K562 (cell line): ENCODE measurements around the gene MYBL2. TPM values are rescaled to one million over a fixed set of nuclear protein-coding genes. Genes with fewer than 3 reads are reported as not detected.

ENCODE experiments used
- ATAC-seq: fragments of 200-7000 bp; cut with Tn5 transposase; 3 replicates; pipeline ENCODE4 v1.9.1; 2020; ENCODE audit warnings: moderate library complexity
- BruUV-seq: library from RNA; stranded (reverse); fragments of 400-500 nt; replicated peaks from 2 replicates; lab custom pipeline; 2021; lab: Mats Ljungman, UMichigan
- CTCF ChIA-PET: fragments of 300-600 bp; formaldehyde crosslinking; extraction: SDS; loops from one replicate; lab custom pipeline; 2021; ENCODE audit warnings: low intra/inter-chr PET ratio; lab: Yijun Ruan, JAX
- POLR2A ChIA-PET: fragments of 300-600, 350-650 bp; sonication (Branson Sonifier 250); formaldehyde crosslinking; extraction: SDS; loops from one replicate; lab custom pipeline; 2021; ENCODE audit warnings: antibody characterized with exemption, inconsistent platforms; lab: Yijun Ruan, JAX
- DNase-seq, 4 experiments: peaks; one replicate each; pipeline versions ENCODE4 v3.0.0 to v3.0.0-alpha.2; 2011 to 2018; ENCODE audit warnings: low spot score in 3 of 4, mixed read lengths in 3 of 4; ENCODE audit errors: extremely low read depth in 1 of 4
- FAIRE-seq: peaks from 2 replicates; lab custom pipeline; 2011; peaks lifted over from hg19 to GRCh38; lab: Jason Lieb, UNC
- H2AFZ ChIP-seq: 2 replicates; pipeline ENCODE4 v1.6.0; 2011; ENCODE audit warnings: low read depth, low read length, control low read depth, inconsistent platforms
- H3K27ac ChIP-seq: fragments of 200-600 bp; 3 replicates; pipeline ENCODE4 v1.8.0; 2011; ENCODE audit warnings: low read depth, mild to moderate bottlenecking, control low read depth, inconsistent platforms, low read length, moderate library complexity, mixed read lengths; ENCODE audit errors: extremely low read depth
- H3K27me3 ChIP-seq, 2 experiments: fragments of 300-600 bp in 1 of 2; 2 replicates in 1 of 2; 3 replicates in 1 of 2; pipeline versions ENCODE4 v1.6.0 to v1.8.0; 2011; ENCODE audit warnings: inconsistent platforms in 2 of 2, low read length in 2 of 2, mild to moderate bottlenecking in 1 of 2, mixed read lengths in 1 of 2, moderate library complexity in 1 of 2; ENCODE audit not compliant: control insufficient read depth in 2 of 2, insufficient read depth in 2 of 2
- H3K36me3 ChIP-seq: fragments of 300-600 bp; 3 replicates; pipeline ENCODE4 v1.8.0; 2011; ENCODE audit warnings: mild to moderate bottlenecking, low read length, inconsistent platforms; ENCODE audit not compliant: control insufficient read depth, insufficient read depth
- H3K4me1 ChIP-seq, 2 experiments: fragments of 200-600 bp in 1 of 2; replicated peaks in 1 of 2; 2 replicates in 1 of 2; 3 replicates in 1 of 2; pipeline versions ENCODE4 v1.5.1 to v1.8.0; 2011; ENCODE audit warnings: inconsistent platforms in 2 of 2, low read length in 2 of 2, mild to moderate bottlenecking in 1 of 2, mixed read lengths in 1 of 2, moderate library complexity in 1 of 2; ENCODE audit not compliant: control insufficient read depth in 2 of 2, insufficient read depth in 2 of 2
- H3K4me2 ChIP-seq: 2 replicates; pipeline ENCODE4 v1.6.1; 2011; ENCODE audit warnings: low read length, control low read depth, inconsistent platforms, mixed read lengths; ENCODE audit not compliant: insufficient read depth
- H3K4me3 ChIP-seq: fragments of 200-600 bp; sonication (generic), shearing (Covaris generic); 2 replicates; pipeline ENCODE4 v1.5.1; 2016; ENCODE audit warnings: control low read depth, inconsistent platforms
- H3K79me2 ChIP-seq: fragments of 200-600 bp; 3 replicates; pipeline ENCODE4 v1.8.0; 2011; ENCODE audit warnings: low read length, inconsistent platforms; ENCODE audit not compliant: control insufficient read depth, insufficient read depth
- H3K9ac ChIP-seq, 2 experiments: 2 replicates each; pipeline versions ENCODE4 v1.6.0 to v1.6.1; 2011; ENCODE audit warnings: low read depth in 2 of 2, low read length in 2 of 2, control low read depth in 1 of 2, inconsistent platforms in 1 of 2, mild to moderate bottlenecking in 1 of 2, mixed read lengths in 1 of 2; ENCODE audit not compliant: insufficient read depth in 1 of 2
- H3K9me1 ChIP-seq: one replicate; pipeline ENCODE4 v1.6.0; 2011; ENCODE audit warnings: inconsistent platforms, mild to moderate bottlenecking, low read length, moderate library complexity; ENCODE audit not compliant: control insufficient read depth, insufficient read depth
- H3K9me3 ChIP-seq: replicated peaks from 2 replicates; pipeline ENCODE4 v1.5.1; 2011; ENCODE audit warnings: low read depth, low read length, inconsistent platforms; ENCODE audit not compliant: control insufficient read depth, insufficient read depth
- H4K20me1 ChIP-seq: replicated peaks from 2 replicates; pipeline ENCODE4 v1.6.1; 2011; ENCODE audit warnings: low read length, inconsistent platforms, mixed read lengths; ENCODE audit not compliant: control insufficient read depth, insufficient read depth
- CEBPZ ChIP-seq: fragments of 150-350 bp; IDR thresholded peaks from 2 replicates; pipeline ENCODE4 v1.6.1; 2014; ENCODE audit warnings: low read depth, mild to moderate bottlenecking, low read length, borderline replicate concordance
- DEAF1 ChIP-seq: fragments of 450-650 bp; formaldehyde crosslinking; IDR thresholded peaks from 2 replicates; pipeline ENCODE4 v1.4.0; 2020; ENCODE audit warnings: mild to moderate bottlenecking, moderate library complexity
- FOXA1 ChIP-seq: fragments of 450-650 bp; IDR thresholded peaks from 2 replicates; pipeline ENCODE4 v1.6.1; 2016; ENCODE audit warnings: mild to moderate bottlenecking, borderline replicate concordance
- IRF9 ChIP-seq: fragments of 450-650 bp; IDR thresholded peaks from 2 replicates; pipeline ENCODE4 v1.6.1; 2016; ENCODE audit warnings: missing biosample characterization, missing genetic modification characterization
- PPARD ChIP-seq: fragments of 250-450 bp; sonication (Bioruptor Pico); IDR thresholded peaks from 2 replicates; pipeline ENCODE4 v1.8.0; 2022; ENCODE audit warnings: inconsistent platforms, mild to moderate bottlenecking, moderate library complexity
- ZNF253 ChIP-seq: fragments of 250-450 bp; sonication (Bioruptor Pico); conservative IDR thresholded peaks from 2 replicates; pipeline ENCODE4 v1.6.1; 2021; ENCODE audit warnings: mild to moderate bottlenecking
- ZNF785 ChIP-seq: fragments of 250-450 bp; sonication (Bioruptor Pico); IDR thresholded peaks from 2 replicates; pipeline ENCODE4 v1.4.0; 2020; ENCODE audit warnings: mild to moderate bottlenecking
- WGBS: fragments of 100-300 bp; shearing (Covaris generic); methylation state at CpG from one replicate; pipeline ENCODE4 v1.1.6; 2016; ENCODE audit warnings: low coverage, mixed read lengths; ENCODE audit not compliant: insufficient coverage; ENCODE audit errors: missing lambda C conversion rate; 5-methylcytosine and 5-hydroxymethylcytosine counted together
- in situ Hi-C: fragments of 300-500 bp; cut with MboI; formaldehyde crosslinking; loops from 4 replicates; pipeline ENCODE4 v1.15.0; 2018; ENCODE audit warnings: inconsistent platforms, mixed read lengths
- intact Hi-C: fragments of 100-400 bp; cut with micrococcal nuclease; formaldehyde crosslinking; loops from 2 replicates; pipeline ENCODE4 v1.14.2; 2022
- polyA plus RNA-seq, 8 experiments: library from polyadenylated mRNA; depleted of rRNA in 4 of 8; stranded (reverse) in 5 of 8; unstranded in 3 of 8; fragments of >200 nt; fragmentation: Nextera tagmentation in 2 of 8; fragmentation: Illumina TruSeq in 1 of 8; extraction: Ambion mirVana in 2 of 8; extraction: Trizol in 1 of 8; gene quantifications; 2 replicates each; pipeline versions ENCODE4 v1.2.1 to v1.2.3, GENCODE V29; 2011 to 2014; ENCODE audit warnings: inconsistent platforms in 1 of 8, missing spikeins in 1 of 8
- total RNA-seq, 7 experiments: library from RNA; depleted of rRNA in 6 of 7; stranded (reverse); fragments of >200 nt in 6 of 7; fragmentation: Illumina TruSeq in 2 of 7; extraction: Trizol in 2 of 7; gene quantifications; 2 replicates each; pipeline versions ENCODE4 v1.2.1 to v1.2.3, GENCODE V29; 2011 to 2021; ENCODE audit warnings: low replicate concordance in 1 of 7

The MYBL2 gene
- total and polyA plus RNA-seq, 9 of the 15 experiments (the other 6 are each of a cell fraction or from before 2014, with no cell fraction given) = 4.4 to 169 (median 52.5) TPM

GRCh38 chr20:43699941-43700565, 33.1 kb downstream of the MYBL2 start:
- ChIA-PET POLR2A (interaction anchor here (1.2 kb wide), 1 partner anchor 243 kb away, joined by 3 read pairs; no protein-coding TSS in a partner anchor), CTCF (no interaction called here)
- ATAC-seq = no peak
- H3K4me3 ChIP-seq = no peak overlapping the region
- FAIRE-seq = no peak
- peaks cover 80% of the 10 kb centered on the region for H3K36me3 ChIP-seq
- BruUV-seq = no TSS peak
- no peak overlapping the region for H3K4me2 ChIP-seq
- 92% methylated on average over 8 of the region's 8 CpGs for WGBS
- H3K9me3 ChIP-seq = no peaks in the 10 kb centered on the region
- no peak for DNase-seq
- no peaks in the 10 kb centered on the region for H3K79me2 ChIP-seq
- no peaks in the 10 kb centered on the region for H3K9me1 ChIP-seq
- no peaks in the 10 kb centered on the region for H3K27me3 ChIP-seq
- no peak overlapping the region for H3K27ac ChIP-seq
- intact Hi-C loops = no loop called here
- TF ChIP-seq DEAF1 = no peak
- no peak for TF ChIP-seq ZNF785 (CRISPR knock-in tag)
- TF ChIP-seq IRF9 = no peak
- no peak for TF ChIP-seq CEBPZ
- TF ChIP-seq ZNF253 (CRISPR knock-in tag) = no peak
- TF ChIP-seq PPARD = no peak
- TF ChIP-seq FOXA1 = no peak
- 0 out of 2 replicates have a peak, but pooled peaks cover 5% of the 10 kb centered on the region for H4K20me1 ChIP-seq
- H3K9ac ChIP-seq = no peak overlapping the region
- no peak overlapping the region for H2AFZ ChIP-seq
- in situ Hi-C loops = loop anchor here (10.0 kb wide), 1 partner anchor 245 kb away; the partner anchor contains the start of gene SRSF6
- H3K4me1 ChIP-seq = no peaks in the 10 kb centered on the region
